GM18505 (cell line): ENCODE results near the gene ARL3.
"Not testable (repeated sequence)": the region's sequence is repeated elsewhere in the genome, so short reads cannot be mapped to it uniquely, and the experiment has no call there.

Experiments used
- ATAC-seq: cut with Tn5 transposase; IDR thresholded peaks from one replicate; pipeline ENCODE4 v1.9.1; 2021; ENCODE audit not compliant: unreplicated experiment
- POLR2A ChIP-seq: IDR thresholded peaks from 4 replicates; pipeline ENCODE4 v1.6.1; 2011; ENCODE audit warnings: borderline replicate concordance; ENCODE audit not compliant: insufficient read depth, insufficient read length; ENCODE audit errors: extremely low read depth

ARL3 gene

DNA sequence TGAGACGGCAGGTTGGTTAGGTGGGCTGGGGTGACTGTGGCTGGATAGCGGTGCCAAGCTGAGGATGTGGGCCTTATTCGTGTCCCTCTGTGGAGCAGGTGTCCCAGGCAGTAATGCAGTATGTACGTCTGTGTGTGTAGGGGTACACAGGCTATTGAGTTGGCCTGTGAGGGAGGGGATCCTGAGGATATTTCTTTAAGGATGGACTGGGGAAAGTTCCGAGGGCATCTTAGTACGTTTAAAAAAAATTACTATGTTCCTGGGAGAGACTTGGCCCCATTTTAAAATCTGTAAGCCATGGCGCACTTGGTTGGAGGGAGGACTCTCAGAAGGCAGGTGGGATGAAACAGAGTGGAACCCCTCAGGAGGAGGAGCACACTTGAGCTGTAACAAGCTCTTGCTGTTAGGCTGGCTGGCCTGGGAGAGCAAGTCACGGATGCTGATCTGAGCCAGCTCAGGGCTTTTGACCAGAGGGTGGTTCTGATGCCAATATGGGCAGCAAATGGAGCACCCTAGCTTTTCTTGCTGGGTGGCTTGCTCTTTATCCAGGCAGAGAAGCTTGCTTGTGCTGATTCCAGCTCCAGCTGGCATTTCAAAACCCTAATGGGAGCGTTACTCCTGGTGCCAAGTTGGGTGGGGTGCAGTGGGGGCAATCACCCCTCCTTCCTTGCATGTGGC is 30.3 kb upstream of the ARL3 start:
- no peak for TF ChIP-seq POLR2A
- peak; percentile 10 for ATAC-seq

DNA sequence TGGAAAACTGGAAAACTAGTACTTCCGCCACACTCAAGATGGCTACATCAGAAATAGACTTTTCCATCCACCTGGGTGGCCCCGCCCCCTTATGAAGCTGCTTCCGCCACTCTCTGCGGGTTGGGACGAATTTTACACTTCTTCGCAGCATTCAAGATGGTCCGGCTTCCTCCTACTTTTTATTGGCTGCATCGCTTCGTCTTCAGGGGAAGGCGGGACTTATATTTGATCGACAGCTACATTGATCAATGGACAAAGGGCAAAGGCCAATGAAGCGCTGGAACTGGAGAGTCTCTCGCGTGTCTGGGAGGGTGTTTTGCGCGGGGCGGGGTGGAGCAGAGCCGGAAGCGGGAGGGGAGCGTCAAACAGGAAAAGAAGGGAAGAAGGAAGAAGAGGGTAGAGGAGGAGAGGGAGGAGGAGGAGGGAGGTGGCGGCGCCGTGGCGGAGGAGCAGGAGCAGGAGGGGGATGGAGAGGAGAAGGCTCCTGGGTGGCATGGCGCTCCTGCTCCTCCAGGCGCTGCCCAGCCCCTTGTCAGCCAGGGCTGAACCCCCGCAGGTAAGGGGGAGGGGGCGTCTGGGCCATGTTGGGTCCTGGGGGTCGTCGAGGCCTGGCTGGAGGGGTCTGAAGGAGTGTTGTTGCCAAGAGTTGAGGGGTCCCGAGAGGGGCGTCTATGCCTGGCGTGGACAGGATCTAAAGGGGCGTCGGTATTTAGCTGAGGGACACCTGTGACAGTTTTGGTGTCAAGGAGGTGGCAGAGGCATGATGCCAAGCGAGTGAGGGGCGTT is 29.6 kb upstream of the ARL3 start, which contains the start of gene WBP1L:
Gene WBP1L, plus strand, starts transcription at position 361 of the 786 bp plus-strand sequence. Its CDS starts 106 bp downstream, at position 467.
- peak; percentile 93 for ATAC-seq
- peak; percentile 73 for TF ChIP-seq POLR2A

DNA sequence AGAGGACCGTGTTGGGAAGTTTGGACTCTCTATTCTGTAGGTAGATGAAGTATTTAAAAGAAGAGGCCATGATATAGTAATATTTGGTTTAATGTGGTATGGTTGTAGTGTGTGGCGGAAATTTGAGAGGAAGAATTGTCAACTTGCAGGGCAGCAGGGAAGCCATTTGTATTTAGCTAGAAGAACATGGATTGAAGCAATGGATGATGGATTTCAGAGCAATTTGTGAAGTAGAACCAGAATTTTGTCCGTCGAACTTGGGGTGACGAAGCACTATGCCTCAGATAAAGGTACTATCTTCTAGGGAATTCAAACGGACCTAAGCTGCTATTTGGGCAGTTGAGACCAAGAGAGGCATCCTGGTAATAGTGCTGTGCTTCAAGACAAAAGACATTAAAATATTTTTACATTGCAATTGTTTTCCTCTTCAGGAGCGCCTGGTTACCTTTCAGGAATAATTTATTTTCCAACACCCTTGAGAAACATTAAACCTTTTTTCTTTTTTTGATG is 28.9 kb upstream of the ARL3 start:
- ATAC-seq: no peak

DNA sequence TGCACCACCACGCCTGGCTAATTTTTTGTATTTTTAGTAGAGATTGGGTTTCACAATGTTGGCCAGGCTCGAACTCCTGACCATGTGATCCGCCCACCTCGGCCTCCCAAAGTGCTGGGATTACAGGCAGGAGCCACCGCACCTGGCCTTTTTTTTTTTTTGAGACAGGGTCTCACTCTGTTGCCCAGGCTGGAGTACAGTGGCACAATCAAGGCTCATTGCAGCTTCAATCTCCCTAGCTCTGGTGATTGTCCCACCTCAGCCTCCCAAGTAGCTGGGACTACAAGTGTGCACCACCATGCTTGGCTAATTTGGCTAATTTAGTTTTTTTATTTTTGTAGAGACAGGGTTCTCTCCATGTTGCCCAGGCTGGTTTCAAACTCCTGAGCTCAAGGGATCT is 28.1 kb upstream of the ARL3 start:
- ATAC-seq: not testable (repeated sequence)

More for the DNA sequence above, 28.9 kb upstream of the ARL3 start:
- TF ChIP-seq POLR2A: no peak

DNA sequence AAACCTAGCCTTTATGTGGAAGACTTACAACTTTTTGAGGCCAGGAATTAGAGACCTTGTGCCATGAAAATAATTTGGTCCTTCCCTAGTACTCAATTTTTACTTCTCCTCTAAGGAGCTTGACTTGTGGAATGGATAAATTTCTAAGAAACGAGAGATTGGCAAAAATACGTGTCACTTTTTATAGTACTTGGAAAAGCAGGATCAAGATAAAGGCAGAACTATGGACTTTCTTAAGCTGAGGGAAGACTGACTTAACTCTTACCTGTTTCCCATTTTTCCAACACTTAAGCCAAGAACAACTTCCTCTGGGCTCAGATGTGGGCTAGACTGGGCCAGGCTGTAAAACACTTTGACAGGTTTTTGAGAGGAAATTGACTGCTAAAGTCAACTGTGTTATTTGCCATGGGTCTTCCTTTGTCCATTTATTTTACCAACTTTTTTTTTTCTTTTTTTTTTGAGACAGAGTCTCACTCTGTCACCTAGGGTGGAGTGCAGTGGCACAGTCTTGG is 27.6 kb upstream of the ARL3 start:
- no peak for TF ChIP-seq POLR2A
- no peak for ATAC-seq

DNA sequence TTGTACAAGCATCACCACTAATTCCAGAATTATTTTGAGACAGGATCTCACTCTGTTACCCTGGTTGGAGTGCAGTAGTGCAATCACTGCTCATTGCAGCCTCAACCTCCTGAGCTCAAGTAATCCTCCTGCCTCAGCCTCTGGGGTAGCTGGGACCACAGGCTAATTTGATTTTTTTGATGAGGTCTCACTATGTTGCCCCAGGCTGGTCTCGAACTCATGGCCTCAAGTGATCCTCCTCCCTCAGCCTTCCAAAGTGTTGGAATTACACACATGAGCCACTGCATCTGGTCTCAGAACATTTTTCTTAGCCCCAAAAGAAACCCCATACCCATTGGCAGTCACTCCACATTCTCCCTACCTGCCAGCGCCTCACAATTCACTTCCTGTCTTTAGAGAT is 26.0 kb upstream of the ARL3 start:
- no peak for TF ChIP-seq POLR2A
- no peak for ATAC-seq

DNA sequence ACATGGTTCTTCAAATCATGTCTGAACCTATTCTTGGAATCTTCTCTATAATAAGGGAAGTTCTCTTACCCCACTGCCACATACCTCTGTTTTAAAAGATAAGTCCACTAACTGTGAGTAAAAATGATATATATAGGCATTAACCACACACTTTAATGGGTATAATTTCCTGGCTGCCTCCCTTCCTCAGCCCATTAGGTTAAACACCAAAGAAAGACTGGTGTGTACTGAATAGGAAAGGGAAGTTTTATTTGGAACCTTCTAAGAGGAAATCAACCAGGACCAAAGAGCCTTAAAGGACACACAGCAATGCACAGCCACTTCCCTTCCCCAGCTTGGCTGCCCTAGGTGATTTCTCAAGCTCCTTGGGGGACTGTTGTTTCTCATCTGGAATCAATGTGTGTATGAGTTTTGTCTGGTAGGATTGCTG is 24.5 kb upstream of the ARL3 start:
- no peak for ATAC-seq
- no peak for TF ChIP-seq POLR2A

DNA sequence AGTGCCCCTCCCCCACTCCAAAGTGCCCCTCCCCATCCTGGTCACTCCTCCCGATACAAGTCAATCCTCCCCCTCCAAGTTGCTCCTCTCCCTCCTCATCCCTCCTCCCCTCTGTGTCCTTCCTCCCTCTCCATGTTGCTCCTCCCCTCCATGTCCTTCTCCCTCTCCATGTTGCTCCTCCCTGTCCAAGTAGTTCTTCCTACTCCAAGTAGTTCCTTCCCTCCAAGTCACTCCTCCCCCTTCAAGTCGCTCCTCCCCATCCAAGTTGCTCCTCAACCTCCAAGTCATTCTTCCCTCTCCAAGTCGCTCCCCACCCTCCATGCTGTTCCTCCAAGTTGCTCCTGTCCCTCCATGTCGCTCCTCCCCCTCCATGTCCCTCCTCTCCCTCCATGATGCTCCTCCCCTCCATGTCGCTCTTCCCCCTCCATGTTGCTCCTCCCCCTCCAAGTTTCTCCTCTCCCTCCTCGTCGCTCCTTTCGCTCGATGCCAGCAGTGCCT is 20.9 kb upstream of the ARL3 start:
- no peak for ATAC-seq
- no peak for TF ChIP-seq POLR2A

DNA sequence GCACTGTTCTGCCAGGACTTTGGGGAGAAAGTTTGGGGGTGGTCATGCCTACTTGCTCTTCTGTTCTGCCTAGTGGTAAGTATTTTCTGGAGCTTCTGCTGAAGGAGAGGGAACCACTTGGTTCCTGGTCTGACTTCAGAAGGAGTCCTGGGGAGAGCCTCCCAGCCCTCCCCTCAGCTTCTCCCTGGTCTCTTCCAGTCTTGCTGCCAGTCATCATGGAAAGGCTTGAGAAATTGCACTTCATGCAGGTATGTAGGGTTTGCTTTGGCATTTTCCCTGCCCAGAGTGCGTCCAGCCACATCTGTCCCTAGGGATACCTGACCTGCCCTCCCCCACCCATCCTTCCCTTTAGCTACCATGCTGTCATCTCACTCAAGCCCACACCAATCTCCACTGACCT is 18.5 kb upstream of the ARL3 start:
- no peak for TF ChIP-seq POLR2A
- ATAC-seq: no peak

DNA sequence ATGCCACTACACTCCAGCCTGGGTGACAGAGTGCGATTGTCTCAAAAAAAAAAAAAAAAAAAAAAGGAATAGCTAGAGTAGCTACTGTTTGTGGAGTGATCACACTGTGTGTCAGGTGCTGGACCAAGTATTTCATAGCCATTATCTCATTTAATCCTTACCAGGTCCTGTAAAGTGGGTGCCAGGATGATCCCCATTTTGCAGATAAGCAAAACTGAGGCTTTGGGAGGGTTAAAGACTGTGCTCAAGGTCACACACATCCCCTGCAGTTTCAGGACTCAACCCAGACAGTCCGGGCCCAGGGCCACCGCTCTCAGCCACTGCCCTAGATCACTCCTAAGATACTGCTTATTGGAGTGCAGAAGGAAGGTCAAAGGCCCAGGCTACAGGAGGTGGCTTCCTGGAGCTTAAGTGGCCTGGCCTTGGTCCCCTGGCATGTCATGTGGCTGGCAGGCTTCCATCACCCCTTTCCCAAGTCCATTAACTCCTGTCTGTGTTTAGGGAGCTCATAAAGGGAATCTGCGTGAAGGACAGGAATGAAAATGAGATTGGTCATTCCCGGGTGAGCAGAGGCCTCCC is 17.1 kb upstream of the ARL3 start:
- TF ChIP-seq POLR2A: no peak
- ATAC-seq: no peak

DNA sequence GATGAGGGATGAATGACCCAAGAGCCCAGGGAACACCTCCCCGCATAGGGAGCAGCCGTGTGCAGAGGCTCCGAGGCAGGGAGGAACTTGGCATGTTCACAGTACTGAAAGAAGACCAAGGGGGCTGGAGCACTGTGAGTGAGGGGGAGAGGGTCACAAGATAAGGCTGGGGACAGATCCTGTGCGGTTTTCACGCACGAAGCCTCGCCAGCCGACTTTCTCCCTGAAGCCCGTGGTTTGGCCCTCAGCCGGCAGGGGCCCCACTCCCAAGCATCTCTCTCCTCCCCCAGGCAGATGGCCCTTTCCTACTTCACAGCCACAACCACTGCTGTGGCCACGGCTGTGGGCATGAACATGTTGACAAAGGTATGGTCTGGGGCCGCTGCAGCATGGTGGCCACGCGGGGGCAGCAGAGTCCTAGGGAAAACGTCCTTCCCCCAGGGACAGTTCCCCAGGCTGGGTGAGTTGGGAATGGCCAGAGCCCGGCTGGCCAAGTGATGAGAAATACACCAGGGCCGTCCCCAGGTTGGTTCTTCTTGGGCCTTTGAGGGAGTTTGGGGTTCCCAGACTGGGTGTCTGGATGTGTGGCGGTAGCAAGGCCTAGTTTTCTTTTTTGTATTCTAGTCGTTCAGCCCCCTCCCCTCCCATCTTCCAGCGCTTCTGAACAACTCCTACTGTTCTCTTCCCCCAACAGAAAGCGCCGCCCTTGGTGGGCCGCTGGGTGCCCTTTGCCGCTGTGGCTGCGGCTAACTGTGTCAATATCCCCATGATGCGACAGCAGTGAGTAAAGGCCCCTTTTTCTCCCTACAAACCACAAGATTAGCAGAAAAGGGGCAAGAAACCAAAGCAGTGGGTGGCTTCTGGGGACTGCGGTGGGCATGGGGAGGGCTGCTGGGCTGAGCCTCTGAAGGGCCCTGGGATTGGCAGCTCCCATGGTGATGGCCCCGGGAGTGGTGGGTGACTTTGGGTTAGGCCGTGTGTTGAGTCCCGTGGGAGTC is 15.1 kb upstream of the ARL3 start:
- TF ChIP-seq POLR2A: no peak

DNA sequence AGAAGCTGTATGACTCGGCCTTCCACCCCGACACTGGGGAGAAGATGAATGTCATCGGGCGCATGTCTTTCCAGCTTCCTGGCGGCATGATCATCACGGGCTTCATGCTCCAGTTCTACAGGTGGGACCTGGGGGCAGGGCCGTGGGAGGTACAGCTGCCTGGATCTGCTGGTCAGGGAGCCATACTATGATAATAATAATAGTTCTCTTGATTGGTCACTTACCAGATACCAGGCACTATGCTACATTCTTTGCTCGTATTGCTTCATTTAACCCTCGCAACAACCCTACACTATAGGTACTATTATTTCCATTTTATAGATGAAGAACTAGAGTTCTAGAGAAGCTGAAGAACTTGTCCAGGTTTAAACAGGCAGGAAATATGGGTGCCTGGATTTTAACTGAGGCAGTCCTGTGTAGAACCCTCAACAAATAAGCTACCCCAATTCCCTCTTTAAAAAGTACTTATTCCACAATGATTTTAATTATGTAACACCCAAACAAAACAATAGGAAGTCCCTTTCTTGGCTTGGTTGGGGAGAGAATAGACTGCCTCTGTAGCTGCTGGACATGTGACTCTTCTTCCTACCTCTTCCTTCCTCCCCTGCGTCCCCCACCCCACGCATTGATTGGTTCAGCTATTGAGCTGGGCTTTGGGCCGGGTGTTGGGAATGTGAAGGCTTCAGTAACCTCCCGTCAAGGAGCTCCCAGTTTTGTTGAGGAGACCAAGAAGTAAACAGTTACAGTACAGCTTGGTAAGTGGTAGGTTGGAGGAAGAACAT is 13.0 kb upstream of the ARL3 start:
- no peak for TF ChIP-seq POLR2A
- no peak for ATAC-seq

More for the DNA sequence above, 15.1 kb upstream of the ARL3 start:
- ATAC-seq: no peak
